Mesangial cell (primary cell): ENCODE results near the gene ATM. TPM values are rescaled to one million over a fixed set of nuclear protein-coding genes. Genes with fewer than 3 reads are reported as not detected.

ENCODE experiments used
- total RNA-seq: library from RNA; depleted of rRNA; stranded (reverse); fragments of >200 nt; gene quantifications from 2 replicates; pipeline ENCODE4 v1.2.3, GENCODE V29; 2015

The ATM gene
- 16.8 and 20.0 TPM in 2 replicates for total RNA-seq

GRCh38 chr11:108222574-108223347 lies at the start of gene ATM, which contains the start of gene NPAT:
ATM (plus strand) TSS chr11:108223067; CDS start chr11:108227625, 4,558 bp downstream.
NPAT (minus strand) TSS chr11:108222638; CDS start chr11:108222536, 102 bp downstream.

Other genes starting within 250 kb of the ATM start
- gene CUL5, start 214.2 kb upstream of the ATM start, total RNA-seq = 17.5 and 26.9 TPM in 2 replicates
- gene ACAT1, start 101.5 kb upstream of the ATM start, total RNA-seq = 48.3 and 85.4 TPM in 2 replicates
- 7.4 and 7.8 TPM in 2 replicates for gene NPAT, start 429 bp upstream of the ATM start, total RNA-seq
- 0.13 and 1.6 TPM in 2 replicates for gene C11orf65, start 244.5 kb downstream of the ATM start, total RNA-seq